Neural progenitor cell (in vitro differentiated cells): ENCODE results near the gene ARAP3.

Experiments
- CTCF ChIP-seq: fragments of 200-600 bp; sonication (generic); IDR thresholded peaks from 2 replicates; pipeline ENCODE4 v1.5.1; 2017; ENCODE audit warnings: antibody characterized with exemption, mild to moderate bottlenecking
- EZH2 ChIP-seq: fragments of 200-600 bp; sonication (generic); IDR thresholded peaks from 2 replicates; pipeline ENCODE4 v1.6.1; 2017; ENCODE audit warnings: antibody characterized with exemption, mild to moderate bottlenecking, moderate library complexity
- EZH2phosphoT487 ChIP-seq: fragments of 200-600 bp; sonication (generic); IDR thresholded peaks from 2 replicates; pipeline ENCODE4 v1.6.1; 2017; ENCODE audit warnings: antibody characterized with exemption

- no peak for TF ChIP-seq CTCF
- TF ChIP-seq EZH2 = no peak
- TF ChIP-seq EZH2phosphoT487 = no peak
Measured at GRCh38 chr5:141691286-141691866, 9.3 kb upstream of the ARAP3 start.
